Measurements from ENCODE around the gene USP6NL.
"Not testable (repeated sequence)": the region's sequence is repeated elsewhere in the genome, so short reads cannot be mapped to it uniquely, and the experiment has no call there.

Gene USP6NL

DNA sequence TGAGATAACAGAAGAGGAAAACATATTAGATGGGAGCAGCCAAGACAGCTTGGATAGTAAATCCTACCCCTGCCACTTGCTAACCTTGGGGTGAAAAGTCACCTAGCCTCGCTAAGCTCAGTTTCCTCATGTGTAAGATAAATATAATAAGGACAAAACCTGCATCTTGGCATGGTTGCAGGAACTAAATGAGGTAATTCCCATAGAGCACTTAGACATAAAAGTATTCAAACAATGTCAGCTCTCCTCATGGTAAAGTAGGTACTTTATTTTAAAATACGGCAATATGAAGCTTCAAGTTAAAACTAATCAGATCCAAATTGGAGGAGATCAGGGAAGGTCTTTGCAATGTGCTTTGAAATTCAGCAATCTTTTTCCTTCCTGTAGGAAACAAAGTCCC, 113.1 kb downstream of the USP6NL start:
- Histone ChIP-seq H3K9ac (ENCODE audit: low read length) (no peak overlapping the region), H3K4me1 (ENCODE audit: control insufficient read depth, insufficient read depth, low read length) (no peaks in the 10 kb centered on the region), H3K27me3 (ENCODE audit: control insufficient read depth, insufficient read depth, low read length) (no peaks in the 10 kb centered on the region), H3K36me3 (ENCODE audit: control insufficient read depth, insufficient read depth, low read length) (peaks cover 11% of the 10 kb centered on the region), H3K27ac (ENCODE audit: low read depth, low read length) (no peak overlapping the region), H3K4me3 (ENCODE audit: low read depth, low read length) (no peak overlapping the region), H3K9me3 (ENCODE audit: control insufficient read depth, insufficient read depth, low read depth, low read length) (no peaks in the 10 kb centered on the region)

DNA sequence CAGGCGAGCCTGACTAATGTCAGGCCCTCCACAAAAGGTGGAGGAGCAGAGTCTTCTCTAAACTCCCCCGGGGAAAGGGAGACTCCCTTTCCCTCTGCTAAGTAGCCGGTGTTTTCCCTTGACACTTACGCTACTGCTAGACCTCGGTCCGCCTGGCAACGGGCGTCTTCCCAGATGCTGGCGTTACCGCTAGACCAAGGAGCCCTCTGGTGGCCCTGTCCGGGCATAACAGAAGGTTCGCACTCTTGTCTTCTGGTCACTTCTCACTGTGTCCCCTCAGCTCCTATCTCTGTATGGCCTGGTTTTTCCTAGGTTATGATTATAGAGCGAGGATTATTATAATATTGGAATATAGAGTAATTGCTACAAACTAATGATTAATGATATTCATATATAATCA, 116.5 kb downstream of the USP6NL start:
- not testable (repeated sequence) for H3K27ac ChIP-seq (ENCODE audit: low read depth, low read length); H3K9ac ChIP-seq (ENCODE audit: low read length); H3K27me3 ChIP-seq (ENCODE audit: control insufficient read depth, insufficient read depth, low read length); H3K9me3 ChIP-seq (ENCODE audit: control insufficient read depth, insufficient read depth, low read depth, low read length); H3K4me3 ChIP-seq (ENCODE audit: low read depth, low read length); H3K4me1 ChIP-seq (ENCODE audit: control insufficient read depth, insufficient read depth, low read length)
- peaks cover 37% of the 10 kb centered on the region for H3K36me3 ChIP-seq (ENCODE audit: control insufficient read depth, insufficient read depth, low read length)

DNA sequence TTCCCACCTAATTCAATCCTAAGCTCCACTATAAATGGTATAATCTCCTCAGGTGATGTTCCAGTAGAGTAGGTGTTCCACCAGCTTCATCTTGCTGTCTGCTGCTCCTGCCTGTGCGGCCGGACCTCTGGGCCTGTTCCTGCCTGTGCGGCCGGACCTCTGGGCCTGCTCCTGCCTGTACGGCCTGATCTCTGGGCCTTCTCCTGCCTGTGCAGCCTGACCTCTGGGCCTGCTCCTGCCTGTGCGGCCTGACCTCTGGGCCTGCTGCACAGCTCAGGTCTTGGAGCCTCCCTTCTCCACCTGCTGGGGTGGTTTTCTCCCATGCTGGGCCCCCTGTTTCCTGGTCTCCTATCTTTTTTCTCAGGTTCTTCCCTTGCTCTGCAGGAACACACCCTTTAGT, 117.8 kb downstream of the USP6NL start:
- Histone ChIP-seq H3K4me3 (ENCODE audit: low read depth, low read length) (no peak overlapping the region), H3K27me3 (ENCODE audit: control insufficient read depth, insufficient read depth, low read length) (no peaks in the 10 kb centered on the region), H3K27ac (ENCODE audit: low read depth, low read length) (no peak overlapping the region), H3K36me3 (ENCODE audit: control insufficient read depth, insufficient read depth, low read length) (peaks cover 42% of the 10 kb centered on the region), H3K4me1 (ENCODE audit: control insufficient read depth, insufficient read depth, low read length) (no peaks in the 10 kb centered on the region), H3K9me3 (ENCODE audit: control insufficient read depth, insufficient read depth, low read depth, low read length) (no peaks in the 10 kb centered on the region), H3K9ac (ENCODE audit: low read length) (no peak overlapping the region)

DNA sequence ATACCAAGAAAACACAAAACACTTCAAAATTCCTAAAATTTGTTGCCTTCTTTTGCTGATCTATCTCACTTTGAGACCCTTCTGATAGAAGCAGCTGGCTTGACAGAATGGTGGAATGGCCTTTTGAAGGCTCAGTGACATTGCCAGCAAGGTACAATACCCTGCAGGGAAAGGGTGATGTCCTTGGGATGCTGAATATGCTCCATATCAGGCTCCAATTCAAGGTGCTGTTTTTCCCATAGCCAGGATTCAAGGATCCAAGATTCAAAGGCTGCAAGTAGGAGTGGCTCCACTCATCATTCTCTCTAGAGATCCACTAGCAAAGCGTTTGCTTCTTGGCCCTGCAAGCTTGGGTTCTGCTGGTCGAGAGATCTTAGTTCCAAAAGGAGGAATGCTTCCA, 120.4 kb downstream of the USP6NL start:
- no peak overlapping the region for H3K27ac ChIP-seq (ENCODE audit: low read depth, low read length)
- no peaks in the 10 kb centered on the region for H3K27me3 ChIP-seq (ENCODE audit: control insufficient read depth, insufficient read depth, low read length)
- peaks cover 43% of the 10 kb centered on the region for H3K36me3 ChIP-seq (ENCODE audit: control insufficient read depth, insufficient read depth, low read length)
- H3K9ac ChIP-seq (ENCODE audit: low read length), result no peak overlapping the region
- no peak overlapping the region for H3K4me3 ChIP-seq (ENCODE audit: low read depth, low read length)
- no peaks in the 10 kb centered on the region for H3K9me3 ChIP-seq (ENCODE audit: control insufficient read depth, insufficient read depth, low read depth, low read length)
- H3K4me1 ChIP-seq (ENCODE audit: control insufficient read depth, insufficient read depth, low read length), result no peaks in the 10 kb centered on the region

DNA sequence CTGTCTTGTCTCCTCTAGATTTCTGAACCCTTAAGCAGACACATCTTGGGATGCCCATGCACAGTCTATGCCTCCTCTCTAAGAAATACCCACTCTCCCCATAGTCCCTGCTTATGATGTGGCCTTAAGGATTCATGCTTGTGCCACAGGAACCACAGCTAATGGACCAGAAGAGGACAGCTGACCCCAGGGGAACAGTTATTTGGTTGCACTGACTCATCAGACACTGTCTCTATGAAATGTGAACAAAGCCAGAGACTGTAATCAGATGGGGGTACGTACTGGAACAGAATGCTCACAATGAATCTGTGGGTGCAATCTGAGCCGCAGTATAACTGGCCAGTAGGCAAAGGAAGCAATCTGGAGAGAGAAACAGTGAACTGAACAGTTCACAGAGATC, 121.9 kb downstream of the USP6NL start:
- H3K36me3 ChIP-seq (ENCODE audit: control insufficient read depth, insufficient read depth, low read length), result peaks cover 53% of the 10 kb centered on the region

DNA sequence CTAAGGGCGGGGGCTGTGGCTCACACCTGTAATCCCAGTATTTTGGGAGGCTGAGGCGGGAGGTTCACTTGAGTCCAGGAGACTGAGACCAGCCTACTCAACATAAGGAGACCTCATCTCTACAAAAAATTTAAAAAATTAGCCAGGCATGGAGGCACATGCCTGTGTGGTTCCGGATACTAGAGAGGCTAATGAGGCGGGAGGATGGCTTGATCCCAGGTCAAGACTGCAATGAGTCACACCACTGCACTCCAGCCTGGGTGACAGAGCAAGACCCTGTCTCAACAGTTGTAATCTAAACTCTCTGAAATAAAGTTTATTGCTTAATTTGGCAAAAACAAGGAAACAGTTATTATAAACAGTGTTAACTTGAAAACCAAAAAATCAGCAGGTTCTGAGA, 123.3 kb downstream of the USP6NL start:
- Histone ChIP-seq H3K27me3 (ENCODE audit: control insufficient read depth, insufficient read depth, low read length) (no peaks in the 10 kb centered on the region), H3K27ac (ENCODE audit: low read depth, low read length) (no peak overlapping the region), H3K36me3 (ENCODE audit: control insufficient read depth, insufficient read depth, low read length) (peaks cover 55% of the 10 kb centered on the region)

More for the DNA sequence above, 121.9 kb downstream of the USP6NL start:
- Histone ChIP-seq H3K27ac (ENCODE audit: low read depth, low read length) (no peak overlapping the region), H3K27me3 (ENCODE audit: control insufficient read depth, insufficient read depth, low read length) (no peaks in the 10 kb centered on the region), H3K9ac (ENCODE audit: low read length) (no peak overlapping the region), H3K9me3 (ENCODE audit: control insufficient read depth, insufficient read depth, low read depth, low read length) (no peaks in the 10 kb centered on the region), H3K4me1 (ENCODE audit: control insufficient read depth, insufficient read depth, low read length) (no peaks in the 10 kb centered on the region), H3K4me3 (ENCODE audit: low read depth, low read length) (no peak overlapping the region)

DNA sequence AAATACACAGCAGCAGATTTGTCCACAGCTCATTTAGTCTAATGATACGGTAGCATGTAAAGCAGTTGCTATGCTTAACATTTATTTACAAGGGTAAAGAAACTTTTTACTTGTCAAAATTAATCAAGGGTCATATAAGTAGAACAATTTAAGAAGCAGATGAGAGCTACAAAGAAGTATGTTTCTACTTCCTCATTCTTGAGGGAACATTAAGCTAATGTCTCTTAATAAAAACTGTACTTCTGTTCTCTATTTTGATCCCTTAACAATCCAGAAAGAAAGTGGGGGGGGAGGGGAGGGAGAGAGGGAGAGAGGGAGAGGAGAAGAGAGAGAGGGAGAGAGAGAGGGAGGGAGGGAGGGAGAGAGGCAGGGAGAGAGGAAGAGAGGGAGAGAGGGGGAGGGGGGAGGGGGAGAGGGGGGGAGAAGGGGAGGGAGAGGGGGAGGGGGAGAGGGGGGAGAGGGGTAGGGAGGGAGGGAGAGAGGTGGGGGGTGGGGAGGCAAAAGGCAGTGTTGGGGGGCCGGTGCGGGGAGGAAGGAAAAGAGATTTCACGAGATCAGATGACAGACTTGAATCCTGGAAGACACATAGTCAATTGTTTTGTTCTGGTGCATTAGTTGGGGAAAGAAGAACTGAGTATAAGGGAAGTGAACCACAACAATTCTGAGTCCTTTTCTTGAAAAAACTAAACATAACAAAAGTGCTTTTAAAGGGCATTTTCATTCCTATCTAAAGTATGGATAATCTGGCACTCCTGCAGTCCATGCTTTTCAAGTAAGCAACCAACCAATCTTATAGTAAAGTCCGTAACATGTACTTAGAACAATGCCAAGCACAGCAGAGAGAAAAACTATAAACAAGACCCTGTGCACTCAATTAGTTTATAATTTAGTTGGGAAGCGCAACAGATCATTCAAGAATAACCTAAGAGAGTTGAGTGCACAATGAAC, 128.0 kb downstream of the USP6NL start:
- H3K9me3 ChIP-seq (ENCODE audit: control insufficient read depth, insufficient read depth, low read depth, low read length), result no peaks in the 10 kb centered on the region
- H3K27ac ChIP-seq (ENCODE audit: low read depth, low read length), result no peak overlapping the region
- H3K27me3 ChIP-seq (ENCODE audit: control insufficient read depth, insufficient read depth, low read length), result no peaks in the 10 kb centered on the region
- no peak overlapping the region for H3K9ac ChIP-seq (ENCODE audit: low read length)
- H3K4me1 ChIP-seq (ENCODE audit: control insufficient read depth, insufficient read depth, low read length), result no peaks in the 10 kb centered on the region; the same call in 1 of the 2 replicates
- no peak overlapping the region for H3K4me3 ChIP-seq (ENCODE audit: low read depth, low read length)
- H3K36me3 ChIP-seq (ENCODE audit: control insufficient read depth, insufficient read depth, low read length), result peaks cover 40% of the 10 kb centered on the region

More for the DNA sequence above, 123.3 kb downstream of the USP6NL start:
- no peak overlapping the region for H3K9ac ChIP-seq (ENCODE audit: low read length)
- no peak overlapping the region for H3K4me3 ChIP-seq (ENCODE audit: low read depth, low read length)
- no peaks in the 10 kb centered on the region; the same call in 1 of the 2 replicates for H3K4me1 ChIP-seq (ENCODE audit: control insufficient read depth, insufficient read depth, low read length)
- H3K9me3 ChIP-seq (ENCODE audit: control insufficient read depth, insufficient read depth, low read depth, low read length), result no peaks in the 10 kb centered on the region

DNA sequence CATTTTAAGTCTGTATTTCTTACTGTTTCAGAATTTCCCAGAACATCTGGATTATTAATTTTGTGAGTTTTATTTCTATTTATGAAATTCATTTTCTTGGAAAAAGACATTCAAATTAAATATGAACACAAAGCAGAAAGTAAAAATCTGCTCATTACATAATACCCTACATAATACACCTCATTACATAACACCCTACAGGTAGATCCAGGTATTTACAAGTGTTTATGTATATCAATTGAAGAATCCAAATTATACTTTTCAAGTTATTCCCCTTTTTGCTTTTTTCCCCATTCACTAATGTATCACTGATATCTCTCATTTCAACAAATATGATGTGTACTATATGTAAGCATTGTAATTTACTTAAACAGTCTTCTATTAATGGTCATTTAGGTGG, 129.1 kb downstream of the USP6NL start:
- no peak overlapping the region for H3K4me3 ChIP-seq (ENCODE audit: low read depth, low read length)
- peaks cover 40% of the 10 kb centered on the region for H3K36me3 ChIP-seq (ENCODE audit: control insufficient read depth, insufficient read depth, low read length)
- H3K27ac ChIP-seq (ENCODE audit: low read depth, low read length), result no peak overlapping the region
- H3K9me3 ChIP-seq (ENCODE audit: control insufficient read depth, insufficient read depth, low read depth, low read length), result no peaks in the 10 kb centered on the region
- H3K27me3 ChIP-seq (ENCODE audit: control insufficient read depth, insufficient read depth, low read length), result no peaks in the 10 kb centered on the region
- no peak overlapping the region for H3K9ac ChIP-seq (ENCODE audit: low read length)
- H3K4me1 ChIP-seq (ENCODE audit: control insufficient read depth, insufficient read depth, low read length), result no peaks in the 10 kb centered on the region; the same call in 1 of the 2 replicates

DNA sequence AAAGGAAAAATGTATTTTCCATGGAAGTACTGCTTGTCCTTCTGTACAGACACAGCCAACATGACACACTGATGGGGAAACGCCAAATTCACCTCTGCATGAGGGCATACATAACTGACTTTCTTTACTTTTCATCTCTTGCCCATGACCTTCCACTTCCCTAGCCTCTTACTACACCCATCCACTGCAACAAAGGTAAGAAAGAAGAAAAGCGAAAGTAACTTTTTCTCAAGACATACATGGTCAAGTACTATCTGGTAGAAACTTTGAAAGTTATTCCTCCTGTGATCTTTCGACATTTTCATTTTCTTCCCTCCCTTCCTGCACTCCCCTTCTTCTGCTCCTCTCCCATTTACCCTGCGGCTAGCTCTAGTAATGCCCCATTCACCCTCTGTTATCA, 130.8 kb downstream of the USP6NL start:
- H3K36me3 ChIP-seq (ENCODE audit: control insufficient read depth, insufficient read depth, low read length), result peaks cover 40% of the 10 kb centered on the region
- peaks cover 3% of the 10 kb centered on the region for H3K4me1 ChIP-seq (ENCODE audit: control insufficient read depth, insufficient read depth, low read length)
- H3K27me3 ChIP-seq (ENCODE audit: control insufficient read depth, insufficient read depth, low read length), result no peaks in the 10 kb centered on the region
- H3K4me3 ChIP-seq (ENCODE audit: low read depth, low read length), result no peak overlapping the region
- H3K9me3 ChIP-seq (ENCODE audit: control insufficient read depth, insufficient read depth, low read depth, low read length), result no peaks in the 10 kb centered on the region
- no peak overlapping the region for H3K27ac ChIP-seq (ENCODE audit: low read depth, low read length)
- H3K9ac ChIP-seq (ENCODE audit: low read length), result no peak overlapping the region

DNA sequence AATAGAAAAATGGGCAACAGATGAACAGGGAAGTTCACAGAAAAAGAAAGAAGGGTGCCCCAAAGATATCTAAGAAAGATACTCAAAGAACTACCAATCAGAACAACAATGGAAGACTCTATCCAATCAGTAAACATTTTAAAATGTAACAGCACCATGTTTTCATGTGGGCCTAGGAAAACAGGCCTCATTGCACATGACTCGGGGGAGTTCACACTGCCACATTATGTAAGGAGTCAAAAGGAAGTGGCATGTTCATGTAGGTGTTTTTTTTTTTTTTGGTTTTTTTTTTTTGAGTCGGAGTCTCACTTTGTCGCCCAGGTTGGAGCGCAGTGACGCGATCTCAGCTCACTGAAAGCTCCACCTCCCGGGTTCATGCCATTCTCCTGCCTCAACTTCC, 132.2 kb downstream of the USP6NL start:
- Histone ChIP-seq H3K27ac (ENCODE audit: low read depth, low read length) (no peak overlapping the region), H3K9ac (ENCODE audit: low read length) (no peak overlapping the region), H3K27me3 (ENCODE audit: control insufficient read depth, insufficient read depth, low read length) (no peaks in the 10 kb centered on the region), H3K36me3 (ENCODE audit: control insufficient read depth, insufficient read depth, low read length) (peaks cover 27% of the 10 kb centered on the region), H3K4me1 (ENCODE audit: control insufficient read depth, insufficient read depth, low read length) (peaks cover 12% of the 10 kb centered on the region), H3K4me3 (ENCODE audit: low read depth, low read length) (no peak overlapping the region), H3K9me3 (ENCODE audit: control insufficient read depth, insufficient read depth, low read depth, low read length) (no peaks in the 10 kb centered on the region)

DNA sequence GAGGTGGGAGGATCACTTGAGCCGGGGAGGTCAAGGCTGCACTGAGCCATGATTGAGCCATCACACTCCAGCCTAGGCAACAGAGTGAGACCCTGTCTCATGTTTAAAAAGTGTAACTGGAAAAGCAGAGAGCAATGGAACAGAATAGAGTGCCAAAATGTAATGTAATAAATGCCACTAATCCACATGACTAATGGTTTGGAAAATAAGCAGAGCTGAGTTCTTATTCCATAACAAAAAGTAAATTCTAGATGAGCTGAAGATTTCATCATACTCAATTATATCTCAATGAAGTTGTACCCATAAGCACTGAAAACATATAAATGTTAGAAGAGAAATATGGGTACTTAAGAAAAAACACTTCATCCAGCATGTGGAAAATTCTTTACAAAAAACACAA, 132.6 kb downstream of the USP6NL start:
- peaks cover 16% of the 10 kb centered on the region for H3K4me1 ChIP-seq (ENCODE audit: control insufficient read depth, insufficient read depth, low read length)
- no peak overlapping the region for H3K9ac ChIP-seq (ENCODE audit: low read length)
- no peaks in the 10 kb centered on the region for H3K27me3 ChIP-seq (ENCODE audit: control insufficient read depth, insufficient read depth, low read length)
- no peak overlapping the region for H3K27ac ChIP-seq (ENCODE audit: low read depth, low read length)
- H3K4me3 ChIP-seq (ENCODE audit: low read depth, low read length), result no peak overlapping the region
- H3K9me3 ChIP-seq (ENCODE audit: control insufficient read depth, insufficient read depth, low read depth, low read length), result no peaks in the 10 kb centered on the region
- H3K36me3 ChIP-seq (ENCODE audit: control insufficient read depth, insufficient read depth, low read length), result peaks cover 24% of the 10 kb centered on the region

Measured in HUES6 (cell line).